Measurements from ENCODE around the gene TXNRD1.

The TXNRD1 gene

DNA sequence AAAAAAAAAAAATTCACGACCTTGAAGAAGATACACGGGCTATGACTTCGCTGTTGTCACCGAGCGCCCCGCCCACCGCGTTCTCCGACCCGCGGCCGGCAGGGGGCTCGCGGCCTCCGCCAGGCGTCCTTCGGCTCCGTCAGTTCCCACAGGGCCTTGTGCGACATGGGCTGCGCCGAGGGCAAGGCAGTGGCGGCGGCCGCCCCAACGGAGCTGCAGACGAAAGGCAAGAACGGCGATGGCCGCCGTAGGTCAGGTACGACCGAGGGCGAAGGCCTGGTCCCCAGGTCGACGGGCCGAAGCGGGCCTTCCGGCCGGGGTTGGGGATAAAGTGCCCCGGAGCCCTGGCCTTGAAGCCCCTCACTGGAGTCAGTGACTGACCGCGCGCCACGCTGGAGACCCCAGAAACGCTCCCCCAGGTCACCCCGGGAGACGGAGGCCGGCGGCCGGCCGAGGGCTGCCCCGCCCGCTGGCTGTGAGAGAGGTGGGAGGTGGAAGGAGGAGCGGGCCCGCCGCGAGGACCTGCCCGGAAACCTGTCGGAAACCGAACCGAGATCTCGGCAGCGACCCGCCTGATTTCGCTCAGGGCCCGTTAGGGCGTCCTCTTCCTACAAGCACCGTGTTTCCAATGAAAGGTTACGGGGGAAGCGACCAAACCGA is at the start of gene TXNRD1:
Gene TXNRD1 (plus strand): TSS at position 142 of the 660 bp plus-strand sequence. CDS start 24 bp downstream, at position 166.
- TF ChIP-seq, protein P1, sequence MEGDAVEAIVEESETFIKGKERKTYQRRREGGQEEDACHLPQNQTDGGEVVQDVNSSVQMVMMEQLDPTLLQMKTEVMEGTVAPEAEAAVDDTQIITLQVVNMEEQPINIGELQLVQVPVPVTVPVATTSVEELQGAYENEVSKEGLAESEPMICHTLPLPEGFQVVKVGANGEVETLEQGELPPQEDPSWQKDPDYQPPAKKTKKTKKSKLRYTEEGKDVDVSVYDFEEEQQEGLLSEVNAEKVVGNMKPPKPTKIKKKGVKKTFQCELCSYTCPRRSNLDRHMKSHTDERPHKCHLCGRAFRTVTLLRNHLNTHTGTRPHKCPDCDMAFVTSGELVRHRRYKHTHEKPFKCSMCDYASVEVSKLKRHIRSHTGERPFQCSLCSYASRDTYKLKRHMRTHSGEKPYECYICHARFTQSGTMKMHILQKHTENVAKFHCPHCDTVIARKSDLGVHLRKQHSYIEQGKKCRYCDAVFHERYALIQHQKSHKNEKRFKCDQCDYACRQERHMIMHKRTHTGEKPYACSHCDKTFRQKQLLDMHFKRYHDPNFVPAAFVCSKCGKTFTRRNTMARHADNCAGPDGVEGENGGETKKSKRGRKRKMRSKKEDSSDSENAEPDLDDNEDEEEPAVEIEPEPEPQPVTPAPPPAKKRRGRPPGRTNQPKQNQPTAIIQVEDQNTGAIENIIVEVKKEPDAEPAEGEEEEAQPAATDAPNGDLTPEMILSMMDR (IDR thresholded peaks at IDR 0.05), result no peak

- TF ChIP-seq, protein P1 (IDR thresholded peaks at IDR 0.05), result no peak
Observed at GRCh38 chr12:104165801-104166200, 49.8 kb upstream of the TXNRD1 start.

DNA sequence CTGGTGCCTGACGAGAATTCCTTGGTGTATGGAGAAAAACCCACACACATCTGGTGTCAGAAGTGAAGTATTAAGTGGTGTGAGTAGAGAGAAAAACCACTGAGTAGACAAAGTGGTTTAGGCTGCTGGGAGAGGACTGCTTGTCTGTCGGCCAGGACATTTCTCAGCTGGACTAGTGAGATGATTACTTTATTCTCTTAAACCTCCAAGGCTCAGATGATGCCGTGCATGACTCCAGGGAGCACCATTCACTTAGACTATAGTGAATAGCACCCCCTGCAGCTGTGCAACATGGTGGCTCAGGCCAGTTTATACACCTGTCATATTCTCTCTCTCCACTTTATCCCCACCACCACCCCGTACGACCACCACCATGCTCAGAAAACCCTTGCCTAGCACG is 49.1 kb upstream of the TXNRD1 start:
- TF ChIP-seq, protein P1 (IDR thresholded peaks at IDR 0.05), result no peak

DNA sequence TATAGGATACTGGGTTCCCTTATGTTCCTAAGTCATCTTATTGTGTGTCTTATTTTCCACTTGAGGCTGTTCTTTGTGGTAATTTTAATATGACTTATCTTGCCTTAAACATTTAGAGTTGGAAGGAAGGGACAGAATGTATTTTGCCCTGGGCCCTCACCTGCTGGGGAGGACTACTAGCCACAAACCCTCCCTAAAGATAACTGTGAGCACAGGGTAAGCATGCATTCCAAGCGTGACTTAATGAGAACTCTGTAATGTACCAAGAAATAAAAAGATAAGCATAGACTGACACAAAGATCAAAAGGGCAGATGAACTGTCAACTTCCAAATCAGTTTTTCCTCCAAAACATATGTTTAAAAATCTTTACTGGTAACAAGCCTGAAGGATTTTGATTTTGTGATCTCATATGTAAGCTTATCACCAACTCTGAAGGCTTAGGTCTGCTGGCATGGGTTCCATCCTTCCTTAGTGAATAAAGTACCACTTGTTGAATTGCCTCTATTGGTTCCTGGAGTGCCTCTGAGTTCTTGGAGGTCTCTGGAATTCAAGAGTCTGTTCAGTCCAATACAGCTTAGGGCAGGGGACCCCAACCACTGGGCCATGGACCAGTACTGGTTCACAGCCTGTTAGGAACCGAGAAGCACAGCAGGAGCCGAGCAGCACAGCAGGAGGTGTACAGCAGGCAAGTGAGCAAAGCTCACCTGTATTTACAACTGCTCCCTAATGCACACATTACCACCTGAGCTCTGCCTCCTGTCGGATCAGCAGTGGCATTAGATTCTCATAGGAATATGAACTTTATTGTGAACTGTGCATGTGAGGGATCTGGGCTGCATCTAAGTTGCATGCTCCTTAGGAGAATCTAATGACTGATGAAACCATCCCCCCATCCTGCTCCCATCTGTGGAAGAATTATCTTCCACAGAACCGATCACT is 47.8 kb upstream of the TXNRD1 start:
- TF ChIP-seq, protein P1 (IDR thresholded peaks at IDR 0.05), result no peak

DNA sequence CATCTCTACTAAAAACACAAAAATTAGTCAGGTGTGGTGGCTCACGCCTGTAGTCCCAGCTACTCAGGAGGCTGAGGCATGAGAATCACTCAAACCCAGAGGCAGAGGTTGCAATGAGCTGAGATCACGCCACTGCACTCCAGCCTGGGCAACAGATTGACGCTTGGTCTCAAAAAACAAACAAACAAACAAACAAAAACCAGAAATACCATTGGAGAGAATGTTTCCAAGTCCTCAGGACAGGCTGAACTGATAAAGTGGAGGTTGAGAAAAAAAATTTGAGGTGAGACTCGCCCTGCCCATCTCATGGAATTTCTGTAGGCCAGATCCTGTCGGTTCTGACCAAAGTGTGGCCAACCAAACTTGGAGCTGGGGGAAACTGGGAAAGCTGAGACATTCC is 47.0 kb upstream of the TXNRD1 start:
- TF ChIP-seq, protein P1 (IDR thresholded peaks at IDR 0.05), result no peak

DNA sequence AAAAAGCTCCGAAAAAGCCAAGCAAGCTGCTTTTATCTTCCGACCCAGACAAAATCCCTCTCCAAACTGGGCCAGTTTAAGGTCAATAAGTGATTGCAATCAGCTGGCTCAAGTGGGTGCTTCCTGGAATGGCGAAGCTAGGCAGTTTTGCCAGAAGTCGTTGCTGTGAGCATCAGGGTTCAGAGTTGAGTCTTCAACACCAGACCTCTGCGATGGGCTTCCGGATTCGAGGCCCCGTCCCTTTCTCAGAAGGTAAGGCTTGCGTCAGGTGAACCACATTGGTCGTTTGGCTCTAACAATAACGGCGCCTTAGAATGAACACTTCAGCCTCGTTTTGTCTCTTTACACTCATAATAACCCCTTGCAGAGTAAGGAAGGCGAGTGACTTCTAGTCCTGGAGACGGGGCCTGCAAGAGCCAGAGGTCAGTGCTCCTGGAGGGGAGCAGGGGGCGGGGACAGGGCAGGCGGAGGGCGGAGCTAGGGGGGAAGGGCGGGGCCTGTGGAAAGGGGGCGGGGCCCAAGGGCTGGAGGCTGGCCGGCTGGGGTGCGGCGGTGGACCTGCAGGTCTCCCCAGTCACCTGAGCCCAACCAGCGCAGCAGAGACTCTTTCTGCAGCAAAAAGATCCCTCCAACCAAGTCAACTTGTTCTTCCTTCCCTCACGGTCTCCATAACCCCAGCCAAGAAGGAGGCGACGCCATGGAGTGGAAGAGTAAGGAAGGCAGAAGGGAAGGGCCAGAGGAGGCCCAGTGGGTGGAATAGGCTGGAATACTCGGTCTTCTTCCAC is 43.6 kb upstream of the TXNRD1 start:
- TF ChIP-seq, protein P1 (IDR thresholded peaks at IDR 0.05), result no peak

GRCh38 chr12:104172570-104172947 is 43.0 kb upstream of the TXNRD1 start:
- TF ChIP-seq, protein P1 (IDR thresholded peaks at IDR 0.05), result no peak
